ENCODE measurements around the gene LYST. TPM values are rescaled to one million over a fixed set of nuclear protein-coding genes. Genes with fewer than 3 reads are reported as not detected.

LYST gene
- total RNA-seq, 1 experiment from 2014 or later: 1.7 TPM

- H3K36me3 ChIP-seq (ENCODE audit: insufficient read depth, low read length, poor library complexity, severe bottlenecking): no peaks in the 10 kb centered on the region
- H3K27me3 ChIP-seq (replicated peaks; ENCODE audit: insufficient read depth, low read depth, low read length, poor library complexity): no peaks in the 10 kb centered on the region
- H3K4me3 ChIP-seq (ENCODE audit: low read depth, low read length, poor library complexity, severe bottlenecking): no peak overlapping the region
- ChIA-PET CTCF (no interaction called here), POLR2A (ENCODE audit: low non-redundant PET) (no interaction called here)
- H3K9me3 ChIP-seq (ENCODE audit: low read depth, low read length, poor library complexity, severe bottlenecking): no peaks in the 10 kb centered on the region
- no peak for TF ChIP-seq CTCF (conservative IDR thresholded peaks at IDR 0.05; ENCODE audit: low read depth, low read length)
- no peak for TF ChIP-seq EZH2 (IDR thresholded peaks at IDR 0.05; ENCODE audit: borderline replicate concordance, low read depth, low read length, poor library complexity, severe bottlenecking)
- no TSS peak for BruUV-seq (replicated peaks)
- intact Hi-C loops (cut with micrococcal nuclease; ENCODE audit: unreplicated experiment): no loop called here
- no peak overlapping the region for H3K27ac ChIP-seq (ENCODE audit: low read depth, low read length, poor library complexity, severe bottlenecking)
- no peak for DNase-seq (ENCODE audit: low spot score)
- no peaks in the 10 kb centered on the region for H3K4me1 ChIP-seq (ENCODE audit: insufficient read depth, low read length, poor library complexity, severe bottlenecking)
Measured at GRCh38 chr1:235722858-235723257, 143.8 kb downstream of the LYST start.

- no peaks in the 10 kb centered on the region for H3K27me3 ChIP-seq (replicated peaks; ENCODE audit: insufficient read depth, low read depth, low read length, poor library complexity)
- DNase-seq (ENCODE audit: low spot score): no peak
- H3K9me3 ChIP-seq (ENCODE audit: low read depth, low read length, poor library complexity, severe bottlenecking): no peaks in the 10 kb centered on the region
- POLR2A ChIA-PET (ENCODE audit: low non-redundant PET): no interaction called here
- H3K4me1 ChIP-seq (ENCODE audit: insufficient read depth, low read length, poor library complexity, severe bottlenecking): no peaks in the 10 kb centered on the region
- no peak overlapping the region for H3K4me3 ChIP-seq (ENCODE audit: low read depth, low read length, poor library complexity, severe bottlenecking)
- intact Hi-C loops (cut with micrococcal nuclease; ENCODE audit: unreplicated experiment): no loop called here
- no peak overlapping the region for H3K27ac ChIP-seq (ENCODE audit: low read depth, low read length, poor library complexity, severe bottlenecking)
- CTCF ChIA-PET: no interaction called here
- TF ChIP-seq CTCF (conservative IDR thresholded peaks at IDR 0.05; ENCODE audit: low read depth, low read length) (no peak), EZH2 (IDR thresholded peaks at IDR 0.05; ENCODE audit: borderline replicate concordance, low read depth, low read length, poor library complexity, severe bottlenecking) (no peak)
- H3K36me3 ChIP-seq (ENCODE audit: insufficient read depth, low read length, poor library complexity, severe bottlenecking): no peaks in the 10 kb centered on the region
- no TSS peak for BruUV-seq (replicated peaks)
Measured at GRCh38 chr1:235721982-235722381, 144.7 kb downstream of the LYST start.

GRCh38 chr1:235720544-235720943, 146.2 kb downstream of the LYST start:
- intact Hi-C loops (cut with micrococcal nuclease; ENCODE audit: unreplicated experiment): no loop called here
- ChIA-PET CTCF (no interaction called here), POLR2A (ENCODE audit: low non-redundant PET) (no interaction called here)
- Histone ChIP-seq H3K4me3 (ENCODE audit: low read depth, low read length, poor library complexity, severe bottlenecking) (no peak overlapping the region), H3K27me3 (replicated peaks; ENCODE audit: insufficient read depth, low read depth, low read length, poor library complexity) (no peaks in the 10 kb centered on the region), H3K27ac (ENCODE audit: low read depth, low read length, poor library complexity, severe bottlenecking) (no peak overlapping the region), H3K4me1 (ENCODE audit: insufficient read depth, low read length, poor library complexity, severe bottlenecking) (no peaks in the 10 kb centered on the region), H3K9me3 (ENCODE audit: low read depth, low read length, poor library complexity, severe bottlenecking) (no peaks in the 10 kb centered on the region), H3K36me3 (ENCODE audit: insufficient read depth, low read length, poor library complexity, severe bottlenecking) (no peaks in the 10 kb centered on the region)
- DNase-seq (ENCODE audit: low spot score): no peak
- no TSS peak for BruUV-seq (replicated peaks)
- TF ChIP-seq CTCF (conservative IDR thresholded peaks at IDR 0.05; ENCODE audit: low read depth, low read length) (no peak), EZH2 (IDR thresholded peaks at IDR 0.05; ENCODE audit: borderline replicate concordance, low read depth, low read length, poor library complexity, severe bottlenecking) (no peak)
